ENCODE results near the gene MYBL2.

Gene MYBL2

GRCh38 chr20:43680981-43681380, 14.1 kb downstream of the MYBL2 start:
- H3K4me3 ChIP-seq (ENCODE audit: low read depth, low read length): no peak overlapping the region
- DNase-seq (ENCODE audit: low read depth): no peak

GRCh38 chr20:43681468-43681942, 14.6 kb downstream of the MYBL2 start:
- no peak for DNase-seq (ENCODE audit: low read depth)
- H3K4me3 ChIP-seq (ENCODE audit: low read depth, low read length): no peak overlapping the region

- no peak overlapping the region for H3K4me3 ChIP-seq (ENCODE audit: low read depth, low read length)
- no peak for DNase-seq (ENCODE audit: low read depth)
Measured at GRCh38 chr20:43681991-43682410, 15.1 kb downstream of the MYBL2 start.

- H3K4me3 ChIP-seq (ENCODE audit: low read depth, low read length): no peak overlapping the region
- DNase-seq (ENCODE audit: low read depth): no peak
Measured at GRCh38 chr20:43682446-43682845, 15.5 kb downstream of the MYBL2 start.

DNA sequence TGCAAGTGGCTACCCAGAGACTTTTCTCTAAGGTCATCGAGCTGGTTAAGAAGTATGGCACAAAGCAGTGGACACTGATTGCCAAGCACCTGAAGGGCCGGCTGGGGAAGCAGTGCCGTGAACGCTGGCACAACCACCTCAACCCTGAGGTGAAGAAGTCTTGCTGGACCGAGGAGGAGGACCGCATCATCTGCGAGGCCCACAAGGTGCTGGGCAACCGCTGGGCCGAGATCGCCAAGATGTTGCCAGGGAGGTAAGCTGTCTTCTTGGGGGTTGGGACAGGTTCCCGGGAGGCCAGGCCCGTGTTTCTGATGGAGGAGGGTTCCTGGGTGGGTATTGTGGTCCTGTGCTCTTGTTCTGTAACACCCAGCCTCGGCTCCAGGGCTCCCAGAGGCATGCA, 19.9 kb downstream of the MYBL2 start:
- DNase-seq (ENCODE audit: low read depth): no peak
- H3K4me3 ChIP-seq (ENCODE audit: low read depth, low read length): no peak overlapping the region

DNA sequence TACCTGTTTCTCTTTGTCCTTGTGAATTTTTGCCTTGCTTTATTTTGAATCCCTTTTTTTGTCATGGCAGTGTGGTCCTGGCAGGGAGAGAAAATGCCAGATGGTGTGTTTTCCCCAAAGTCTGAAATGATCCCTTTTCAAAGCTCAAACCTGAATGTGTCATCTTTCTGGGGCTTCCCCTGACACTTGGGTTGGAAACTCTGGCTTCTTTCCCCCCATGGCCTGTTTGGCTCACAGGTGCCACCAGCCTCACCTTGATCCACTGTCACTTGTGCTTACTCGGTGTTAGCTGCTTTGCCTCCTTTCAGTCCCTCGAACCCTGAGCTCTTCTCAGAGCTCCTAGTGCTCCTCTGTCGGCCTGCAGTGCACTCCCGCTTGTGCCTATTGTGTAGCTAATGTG, 22.3 kb downstream of the MYBL2 start:
- no peak for DNase-seq (ENCODE audit: low read depth)
- no peak overlapping the region for H3K4me3 ChIP-seq (ENCODE audit: low read depth, low read length)

GRCh38 chr20:43690943-43691598, 24.2 kb downstream of the MYBL2 start:
- DNase-seq (ENCODE audit: low read depth): no peak
- no peak overlapping the region for H3K4me3 ChIP-seq (ENCODE audit: low read depth, low read length)

GRCh38 chr20:43691928-43692524, 25.1 kb downstream of the MYBL2 start:
- H3K4me3 ChIP-seq (ENCODE audit: low read depth, low read length): no peak overlapping the region
- DNase-seq (ENCODE audit: low read depth): no peak

DNA sequence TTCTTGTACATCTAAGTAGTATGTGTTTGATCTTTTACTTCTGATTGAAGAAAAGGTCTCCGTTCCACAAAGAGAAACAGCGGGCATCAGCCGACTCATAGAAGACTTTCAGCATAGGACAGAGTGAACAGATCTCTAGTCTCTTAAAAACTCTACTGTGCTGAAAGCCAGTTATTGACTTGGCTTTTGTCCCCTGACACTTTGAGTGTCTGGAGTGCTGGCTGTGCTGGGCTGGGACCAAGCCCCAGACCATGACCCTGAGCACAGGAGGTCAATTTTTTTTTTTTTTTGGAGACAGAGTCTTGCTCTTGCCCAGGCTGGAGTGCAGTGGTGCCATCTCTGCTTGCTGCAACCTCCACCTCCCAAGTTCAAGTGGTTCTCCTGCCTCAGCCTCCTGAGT, 27.8 kb downstream of the MYBL2 start:
- H3K4me3 ChIP-seq (ENCODE audit: low read depth, low read length): no peak overlapping the region
- no peak for DNase-seq (ENCODE audit: low read depth)

DNA sequence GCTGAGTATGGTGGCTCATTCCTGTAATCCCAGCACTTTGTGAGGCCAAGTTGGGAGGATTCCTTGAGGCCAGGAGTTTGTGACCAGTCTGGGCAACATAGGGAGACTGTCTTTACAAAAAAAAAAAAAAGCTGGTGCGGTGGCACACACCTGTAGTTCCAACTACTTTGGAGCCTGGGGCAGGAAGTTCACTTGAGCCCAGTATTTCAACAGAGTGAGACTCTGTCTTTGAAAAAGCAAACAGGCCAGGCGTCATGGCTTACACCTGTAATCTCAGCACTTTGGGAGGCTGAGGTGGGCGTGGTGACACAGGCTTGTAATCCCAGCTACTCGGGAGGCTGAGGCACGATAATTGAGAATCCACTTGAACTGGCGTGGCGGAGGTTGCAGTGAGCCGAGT, 28.7 kb downstream of the MYBL2 start:
- no peak overlapping the region for H3K4me3 ChIP-seq (ENCODE audit: low read depth, low read length)
- DNase-seq (ENCODE audit: low read depth): no peak

DNA sequence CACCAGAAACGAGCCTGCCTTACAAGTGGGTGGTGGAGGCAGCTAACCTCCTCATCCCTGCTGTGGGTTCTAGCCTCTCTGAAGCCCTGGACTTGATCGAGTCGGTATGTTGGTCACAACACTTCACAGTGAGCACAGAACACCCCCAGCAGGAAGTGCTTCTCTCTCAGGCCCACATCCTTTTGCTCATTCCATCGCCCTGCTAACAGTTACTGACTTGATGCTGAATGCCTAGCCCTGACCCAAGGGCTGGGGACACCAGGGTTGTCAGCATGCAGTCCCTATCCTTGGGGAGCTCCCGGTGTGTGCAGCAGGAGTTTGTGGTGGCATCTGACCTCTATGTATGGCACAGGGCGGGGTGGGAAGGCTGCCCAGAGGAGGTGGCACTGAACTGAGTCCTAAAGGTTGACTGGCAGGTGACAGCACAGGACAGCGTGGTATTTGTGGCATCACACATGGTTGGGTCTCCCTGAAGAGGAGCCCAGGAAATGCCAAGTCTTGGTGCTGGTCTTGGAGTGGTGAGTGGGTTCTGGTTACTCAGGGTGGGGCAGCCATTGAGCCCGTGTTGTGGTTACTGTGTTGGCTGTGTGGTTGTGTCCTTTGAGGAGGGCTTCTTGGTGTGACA, 33.1 kb downstream of the MYBL2 start:
- H3K4me3 ChIP-seq (ENCODE audit: low read depth, low read length): no peak overlapping the region
- no peak for DNase-seq (ENCODE audit: low read depth)

DNA sequence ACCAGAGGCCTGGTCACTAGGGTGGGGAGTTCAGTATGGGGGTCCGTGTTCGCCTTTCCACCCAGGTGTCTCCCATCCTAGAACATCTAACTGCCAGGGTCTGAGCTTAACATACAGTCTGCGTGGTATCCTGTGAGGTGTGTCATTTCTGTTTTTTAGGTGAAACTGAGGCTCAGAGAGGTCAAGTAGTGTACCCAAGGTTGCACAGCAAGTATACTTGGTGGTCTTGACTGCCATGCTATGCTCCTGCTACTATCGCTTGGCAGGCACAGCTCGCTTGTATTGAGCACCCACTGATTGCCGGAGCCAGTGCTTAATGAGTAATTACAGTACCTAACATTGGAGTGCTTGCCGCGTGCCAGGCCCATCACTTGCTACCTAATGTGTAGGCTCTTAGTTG, 33.7 kb downstream of the MYBL2 start:
- DNase-seq (ENCODE audit: low read depth): no peak
- no peak overlapping the region for H3K4me3 ChIP-seq (ENCODE audit: low read depth, low read length)

- no peak for DNase-seq (ENCODE audit: low read depth)
- H3K4me3 ChIP-seq (ENCODE audit: low read depth, low read length): no peak overlapping the region
Measured at GRCh38 chr20:43702502-43702901, 35.6 kb downstream of the MYBL2 start.

- no peak overlapping the region for H3K4me3 ChIP-seq (ENCODE audit: low read depth, low read length)
- no peak for DNase-seq (ENCODE audit: low read depth)
Measured at GRCh38 chr20:43710370-43711044, 43.6 kb downstream of the MYBL2 start.

DNA sequence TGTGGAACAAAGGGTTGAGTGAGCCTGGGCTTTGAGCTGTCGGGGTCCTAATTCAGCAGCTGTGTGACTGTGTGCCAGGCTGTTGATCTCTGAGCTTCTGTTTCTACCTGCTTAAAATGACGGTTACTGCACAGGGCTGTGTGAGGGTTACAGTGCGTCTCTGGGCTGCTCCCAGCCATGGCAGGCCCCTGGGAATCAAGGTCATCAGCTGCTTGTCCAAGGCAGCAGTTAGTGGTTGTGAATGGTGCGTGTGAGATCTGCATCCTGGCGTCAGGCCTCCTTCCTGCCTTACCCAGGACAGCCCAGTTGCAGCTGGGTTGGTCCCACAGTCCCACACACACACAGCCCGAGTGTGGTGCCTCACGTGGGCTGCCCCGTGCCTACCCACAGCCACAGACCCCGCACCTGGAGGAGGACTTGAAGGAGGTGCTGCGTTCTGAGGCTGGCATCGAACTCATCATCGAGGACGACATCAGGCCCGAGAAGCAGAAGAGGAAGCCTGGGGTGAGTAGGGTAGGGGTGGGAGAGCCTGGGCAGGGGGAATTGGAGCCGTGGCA, 44.3 kb downstream of the MYBL2 start:
- no peak for DNase-seq (ENCODE audit: low read depth)
- H3K4me3 ChIP-seq (ENCODE audit: low read depth, low read length): no peak overlapping the region

- DNase-seq (ENCODE audit: low read depth): no peak
- H3K4me3 ChIP-seq (ENCODE audit: low read depth, low read length): no peak overlapping the region
Measured at GRCh38 chr20:43715044-43715443, 48.1 kb downstream of the MYBL2 start.

GRCh38 chr20:43715511-43715910, 48.6 kb downstream of the MYBL2 start:
- DNase-seq (ENCODE audit: low read depth): no peak
- H3K4me3 ChIP-seq (ENCODE audit: low read depth, low read length): no peak overlapping the region

DNA sequence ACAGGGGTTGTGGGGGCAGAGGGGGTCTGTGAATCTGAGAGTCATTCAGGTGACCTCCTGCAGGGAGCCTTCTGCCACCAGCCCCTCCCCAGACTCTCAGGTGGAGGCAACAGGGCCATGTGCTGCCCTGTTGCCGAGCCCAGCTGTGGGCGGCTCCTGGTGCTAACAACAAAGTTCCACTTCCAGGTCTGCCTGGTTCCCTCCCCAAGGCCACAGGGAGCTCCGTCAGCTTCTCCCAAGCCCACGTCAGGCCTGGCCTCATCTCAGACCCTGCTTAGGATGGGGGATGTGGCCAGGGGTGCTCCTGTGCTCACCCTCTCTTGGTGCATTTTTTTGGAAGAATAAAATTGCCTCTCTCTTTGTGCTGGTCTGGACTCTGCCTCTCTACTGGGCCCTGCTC, 49.2 kb downstream of the MYBL2 start:
- no peak for DNase-seq (ENCODE audit: low read depth)
- no peak overlapping the region for H3K4me3 ChIP-seq (ENCODE audit: low read depth, low read length)

DNA sequence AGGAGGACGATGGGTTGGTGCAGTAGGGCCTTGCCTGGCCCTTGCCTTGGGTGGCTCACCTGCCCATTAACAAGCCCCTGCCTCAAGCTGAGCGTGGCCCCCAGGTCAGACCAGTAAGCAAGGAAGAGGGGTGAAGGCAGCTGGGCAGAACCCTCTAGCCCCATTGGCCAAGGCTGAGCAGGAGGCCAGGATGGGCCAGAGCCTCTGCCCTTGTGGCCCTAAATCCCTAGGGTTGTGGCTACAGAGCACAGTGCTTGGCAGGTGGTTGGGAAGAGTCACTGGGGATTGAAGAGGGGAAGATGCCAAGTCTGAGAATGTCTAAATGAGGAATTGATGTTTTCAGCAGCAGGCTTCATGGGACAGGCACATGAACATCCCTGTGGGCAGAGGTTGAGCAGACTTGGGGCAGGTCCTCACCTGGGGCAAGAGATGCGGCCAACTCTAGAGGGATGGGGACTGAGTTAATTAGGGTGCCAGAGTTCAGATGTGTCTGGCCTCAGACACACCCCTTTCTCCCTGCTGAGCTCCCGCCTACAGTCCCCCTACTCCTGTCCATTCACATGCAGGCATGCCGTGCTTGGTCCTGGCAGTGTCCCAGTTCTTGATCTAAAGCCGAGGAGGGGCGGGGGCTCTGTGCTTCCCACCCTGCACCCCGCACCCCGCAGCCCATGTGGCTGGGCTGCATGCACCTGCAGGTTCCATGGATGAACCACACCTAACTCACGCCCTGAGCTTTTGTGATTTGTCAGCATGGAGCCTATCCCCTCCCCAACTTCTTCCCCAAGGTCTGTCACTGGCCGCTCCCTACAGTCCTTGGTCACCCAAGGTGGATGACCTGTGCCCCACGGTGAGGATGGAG, 50.1 kb downstream of the MYBL2 start:
- no peak overlapping the region for H3K4me3 ChIP-seq (ENCODE audit: low read depth, low read length)
- no peak for DNase-seq (ENCODE audit: low read depth)

All from skeletal muscle cell (primary cell).